Stomach (tissue), 4 donors: ENCODE results near the gene STARD7.

Experiments
- EP300 ChIP-seq: sonication (generic); formaldehyde crosslinking; IDR thresholded peaks from one replicate; pipeline ENCODE4 v1.6.1; 2017; ENCODE audit warnings: antibody characterized with exemption
- TF ChIP-seq, protein P1 (sequence below), 7 experiments: fragments of 450-650 bp in 4 of 7; fragments of 200-600 bp in 3 of 7; sonication (generic) in 3 of 7; IDR thresholded peaks; one replicate each; pipeline ENCODE4 v1.5.1; 2016 to 2019; ENCODE audit warnings: antibody characterized with exemption in 7 of 7, control low read depth in 2 of 7, mild to moderate bottlenecking in 1 of 7

GRCh38 chr2:96212339-96212738 is 3.7 kb upstream of the STARD7 start:
- TF ChIP-seq, protein P1, sequence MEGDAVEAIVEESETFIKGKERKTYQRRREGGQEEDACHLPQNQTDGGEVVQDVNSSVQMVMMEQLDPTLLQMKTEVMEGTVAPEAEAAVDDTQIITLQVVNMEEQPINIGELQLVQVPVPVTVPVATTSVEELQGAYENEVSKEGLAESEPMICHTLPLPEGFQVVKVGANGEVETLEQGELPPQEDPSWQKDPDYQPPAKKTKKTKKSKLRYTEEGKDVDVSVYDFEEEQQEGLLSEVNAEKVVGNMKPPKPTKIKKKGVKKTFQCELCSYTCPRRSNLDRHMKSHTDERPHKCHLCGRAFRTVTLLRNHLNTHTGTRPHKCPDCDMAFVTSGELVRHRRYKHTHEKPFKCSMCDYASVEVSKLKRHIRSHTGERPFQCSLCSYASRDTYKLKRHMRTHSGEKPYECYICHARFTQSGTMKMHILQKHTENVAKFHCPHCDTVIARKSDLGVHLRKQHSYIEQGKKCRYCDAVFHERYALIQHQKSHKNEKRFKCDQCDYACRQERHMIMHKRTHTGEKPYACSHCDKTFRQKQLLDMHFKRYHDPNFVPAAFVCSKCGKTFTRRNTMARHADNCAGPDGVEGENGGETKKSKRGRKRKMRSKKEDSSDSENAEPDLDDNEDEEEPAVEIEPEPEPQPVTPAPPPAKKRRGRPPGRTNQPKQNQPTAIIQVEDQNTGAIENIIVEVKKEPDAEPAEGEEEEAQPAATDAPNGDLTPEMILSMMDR (IDR thresholded peaks at IDR 0.05): no peak
- no peak for TF ChIP-seq EP300
